ENCODE results near the gene THRA. TPM values are rescaled to one million over a fixed set of nuclear protein-coding genes. Genes with fewer than 3 reads are reported as not detected.

Gene THRA
- polyA plus RNA-seq, 1 of the 3 experiments (the other 2 are of a cell fraction): 23.1 TPM

GRCh38 chr17:40123811-40124114, 61.0 kb downstream of the THRA start:
- H3K36me3 ChIP-seq (replicated peaks in 1 of 2; ENCODE audit: control insufficient read depth in 1 of 2, insufficient read depth in 2 of 2, low read length in 1 of 2): peaks cover 14 to 22% of the 10 kb centered on the region in 2 experiments
- 2% methylated on average over 2 of the region's 2 CpGs for WGBS (ENCODE audit: low lambda C conversion rate)
- H3K27me3 ChIP-seq (ENCODE audit: insufficient read depth): no peaks in the 10 kb centered on the region
- no peak overlapping the region for H2AFZ ChIP-seq (ENCODE audit: low read depth)
- CTCF ChIA-PET: interaction anchor here (0.6 to 3.9 kb wide), 15 partner anchors 10 to 96 kb away, joined by 3 to 34 read pairs (median 4); partner anchors contain the start of gene CASC3
- no peak for DNase-seq
- H3K27ac ChIP-seq (ENCODE audit: low read depth in 2 of 2, low read length in 1 of 2): peak overlapping the region; percentile 55 to 92; a peak in 3 of 4 replicates
- H3K9me3 ChIP-seq: no peaks in the 10 kb centered on the region
- peaks cover 6 to 7% of the 10 kb centered on the region in 2 experiments; a peak in 2 of 4 replicates for H3K4me1 ChIP-seq (ENCODE audit: control insufficient read depth in 1 of 2, insufficient read depth in 2 of 2, low read depth in 1 of 2, low read length in 1 of 2)
- peaks cover 31% of the 10 kb centered on the region for H4K20me1 ChIP-seq (ENCODE audit: insufficient read depth)
- peaks cover 86% of the 10 kb centered on the region for H3K79me2 ChIP-seq (ENCODE audit: insufficient read depth)
- peak overlapping the region; percentile 98 for H3K9ac ChIP-seq
- H3F3A ChIP-seq (replicated peaks; ENCODE audit: insufficient read depth): no peaks in the 10 kb centered on the region
- POLR2A ChIA-PET: interaction anchor here (0.6 to 3.1 kb wide), 5 partner anchors 10 to 374 kb away, joined by 3 to 20 read pairs (median 8); partner anchors contain the start of gene CASC3
- peak overlapping the region; percentile 97 for H3K4me2 ChIP-seq
- TF ChIP-seq NFIC (IDR thresholded peaks at IDR 0.05; ENCODE audit: borderline replicate concordance): no peak
- TF ChIP-seq MEF2A (IDR thresholded peaks at IDR 0.05; ENCODE audit: borderline replicate concordance, low read depth): no peak
- no peak for TF ChIP-seq JUND (IDR thresholded peaks at IDR 0.05)
- no peak for TF ChIP-seq YY1 (IDR thresholded peaks at IDR 0.05; ENCODE audit: low read depth)
- H3K4me3 ChIP-seq (ENCODE audit: low read depth in 2 of 2, low read length in 1 of 2): peak overlapping the region; percentile 81 to 99
- H3K9me2 ChIP-seq: no peaks in the 10 kb centered on the region

- Histone ChIP-seq H3K9me2 (no peaks in the 10 kb centered on the region), H3K79me2 (ENCODE audit: insufficient read depth) (peaks cover 89% of the 10 kb centered on the region), H3K9me3 (no peaks in the 10 kb centered on the region), H3K9ac (peak overlapping the region; percentile 98), H3K27ac (ENCODE audit: low read depth in 2 of 2, low read length in 1 of 2) (peak overlapping the region; percentile 16 to 92; a peak in 1 of 4 replicates), H2AFZ (ENCODE audit: low read depth) (no peak overlapping the region), H3K27me3 (ENCODE audit: insufficient read depth) (no peaks in the 10 kb centered on the region), H3K4me2 (peak overlapping the region; percentile 97), H3K4me3 (ENCODE audit: low read depth in 2 of 2, low read length in 1 of 2) (peak overlapping the region; percentile 81 to 99), H3K4me1 (ENCODE audit: control insufficient read depth in 1 of 2, insufficient read depth in 2 of 2, low read depth in 1 of 2, low read length in 1 of 2) (peaks cover 6 to 7% of the 10 kb centered on the region in 2 experiments; a peak in 2 of 4 replicates), H3F3A (replicated peaks; ENCODE audit: insufficient read depth) (no peaks in the 10 kb centered on the region), H3K36me3 (replicated peaks in 1 of 2; ENCODE audit: control insufficient read depth in 1 of 2, insufficient read depth in 2 of 2, low read length in 1 of 2) (peaks cover 21 to 29% of the 10 kb centered on the region in 2 experiments), H4K20me1 (ENCODE audit: insufficient read depth) (peaks cover 31% of the 10 kb centered on the region)
- WGBS (ENCODE audit: low lambda C conversion rate): 12% methylated on average over 9 of the region's 9 CpGs
- ChIA-PET POLR2A (interaction anchor here (1.7 to 3.1 kb wide), 4 partner anchors 9 to 15 kb away, joined by 3 to 20 read pairs (median 11); partner anchors contain the start of gene CASC3), CTCF (interaction anchor here (0.6 to 3.9 kb wide), 11 partner anchors 10 to 97 kb away, joined by 3 to 34 read pairs (median 5); partner anchors contain the start of gene CASC3)
- TF ChIP-seq RXRA (IDR thresholded peaks at IDR 0.05; ENCODE audit: borderline replicate concordance, low read depth) (no peak), ELF1 (IDR thresholded peaks at IDR 0.05) (no peak), EZH2phosphoT487 (IDR thresholded peaks at IDR 0.05; ENCODE audit: borderline replicate concordance, low read depth) (no peak), TCF12 (IDR thresholded peaks at IDR 0.05) (no peak), MXI1 (IDR thresholded peaks at IDR 0.05; ENCODE audit: low read depth, low read length) (no peak), RFX5 (IDR thresholded peaks at IDR 0.05; ENCODE audit: low read length) (no peak)
- TF ChIP-seq, protein P1, sequence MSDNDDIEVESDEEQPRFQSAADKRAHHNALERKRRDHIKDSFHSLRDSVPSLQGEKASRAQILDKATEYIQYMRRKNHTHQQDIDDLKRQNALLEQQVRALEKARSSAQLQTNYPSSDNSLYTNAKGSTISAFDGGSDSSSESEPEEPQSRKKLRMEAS (IDR thresholded peaks at IDR 0.05; ENCODE audit: low read depth): 0 out of 2 replicates have a peak, but pooled peaks have one; percentile 29
- DNase-seq: no peak
These were observed 61.7 kb downstream of the THRA start for GRCh38 chr17:40124279-40125141.

Measured in SK-N-SH (cell line).